CD4-positive, alpha-beta T cell treated with Interleukin-4 for 1 hour (primary cell): Measurements from ENCODE around the gene GOLGA6L1.
"Not testable (repeated sequence)": the region's sequence is repeated elsewhere in the genome, so short reads cannot be mapped to it uniquely, and the experiment has no call there.

ENCODE experiments used
- DNase-seq, 2 donors: peaks; one replicate each; pipeline ENCODE4 v3.0.0-alpha.2; 2020 to 2022

GOLGA6L1 gene, protein sequence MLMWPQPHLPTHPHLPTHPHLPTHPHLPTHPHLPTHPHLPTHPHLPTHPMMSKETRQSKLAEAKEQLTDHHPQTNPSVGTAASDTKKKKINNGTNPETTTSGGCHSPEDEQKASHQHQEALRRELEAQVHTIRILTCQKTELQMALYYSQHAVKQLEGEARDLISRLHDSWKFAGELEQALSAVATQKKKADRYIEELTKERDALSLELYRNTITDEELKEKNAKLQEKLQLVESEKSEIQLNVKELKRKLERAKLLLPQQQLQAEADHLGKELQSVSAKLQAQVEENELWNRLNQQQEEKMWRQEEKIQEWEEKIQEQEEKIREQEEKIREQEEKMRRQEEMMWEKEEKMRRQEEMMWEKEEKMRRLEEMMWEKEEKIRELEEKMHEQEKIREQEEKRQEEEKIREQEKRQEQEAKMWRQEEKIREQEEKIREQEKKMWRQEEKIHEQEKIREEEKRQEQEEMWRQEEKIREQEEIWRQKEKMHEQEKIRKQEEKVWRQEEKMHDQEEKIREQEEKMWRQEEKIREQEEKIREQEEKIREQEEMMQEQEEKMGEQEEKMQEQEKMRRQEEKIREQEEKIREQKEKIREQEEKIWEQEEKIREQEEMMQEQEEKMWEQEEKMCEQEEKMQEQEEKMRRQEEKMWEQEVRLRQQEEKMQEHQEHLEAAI

GRCh38 chr15:23136722-23137121 lies at the start of gene GOLGA6L1:
Gene GOLGA6L1 (minus strand): TSS chr15:23136822. CDS start chr15:23136731, 91 bp downstream.
- DNase-seq: not testable (repeated sequence)

DNA sequence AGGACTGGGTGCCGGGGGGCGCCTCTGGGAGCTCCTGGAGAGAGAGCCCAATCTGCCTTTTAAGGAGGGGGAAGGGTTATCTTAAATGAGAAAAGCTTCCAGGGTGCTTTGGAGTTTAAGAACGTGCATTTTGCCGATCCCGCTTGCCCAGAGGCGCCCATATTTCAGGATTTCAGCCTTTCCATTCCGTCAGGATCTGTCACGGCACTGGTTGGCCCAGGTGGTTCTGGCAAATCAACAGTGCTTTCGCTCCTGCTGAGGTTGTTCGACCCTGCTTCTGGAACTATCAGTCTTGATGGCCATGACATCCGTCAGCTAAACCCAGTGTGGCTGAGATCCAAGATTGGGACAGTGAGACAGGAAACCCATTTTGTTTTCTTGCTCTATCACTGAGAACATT lies 44.6 kb upstream of the GOLGA6L1 start:
- not testable (repeated sequence) for DNase-seq

GRCh38 chr15:23180547-23180927 lies 43.9 kb upstream of the GOLGA6L1 start:
- not testable (repeated sequence) for DNase-seq

GRCh38 chr15:23179768-23180546 lies 43.3 kb upstream of the GOLGA6L1 start:
- not testable (repeated sequence) for DNase-seq

DNA sequence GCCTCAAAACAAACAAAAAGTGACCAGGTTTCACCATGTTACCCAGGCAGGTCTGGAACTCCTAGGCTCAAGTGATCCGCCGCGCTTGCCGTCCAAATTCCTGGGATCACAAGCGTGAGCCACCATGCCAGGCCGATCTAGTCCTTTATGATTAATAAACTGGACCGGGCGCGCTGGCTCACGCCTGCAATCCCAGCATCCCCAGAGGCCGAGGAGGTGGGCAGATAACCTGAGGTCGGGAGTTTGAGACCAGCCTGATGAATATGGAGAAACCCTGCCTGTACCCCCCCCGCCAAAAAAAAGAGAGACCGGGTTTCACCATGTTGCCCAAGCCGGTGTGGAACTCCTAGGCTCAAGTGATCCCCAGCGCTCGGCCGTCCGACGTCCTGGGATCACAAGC lies 40.1 kb upstream of the GOLGA6L1 start:
- peak in 1 of 2 donors; percentile 10 for DNase-seq

DNA sequence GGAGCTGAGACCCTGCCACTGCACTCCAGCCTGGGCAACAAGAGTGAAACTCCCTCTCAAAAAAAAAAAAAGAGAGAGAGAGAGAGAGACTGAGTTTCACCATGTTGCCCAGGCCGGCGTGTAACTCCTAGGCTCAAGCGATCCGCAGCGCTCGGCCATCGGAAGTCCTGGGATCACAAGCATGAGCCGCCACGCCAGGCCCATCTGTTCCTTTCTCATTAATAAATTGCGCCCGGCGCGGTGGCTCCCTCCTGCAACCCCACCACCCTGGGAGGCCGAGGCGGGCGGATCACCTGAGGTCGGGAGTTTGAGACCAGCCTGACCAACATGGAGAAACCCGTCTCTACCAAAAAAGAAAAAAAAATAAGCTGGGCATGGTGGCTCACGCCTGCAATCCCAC lies 39.0 kb upstream of the GOLGA6L1 start:
- not testable (repeated sequence) for DNase-seq

GRCh38 chr15:23174609-23175140 lies 38.1 kb upstream of the GOLGA6L1 start:
- not testable (repeated sequence) for DNase-seq

GRCh38 chr15:23132787-23133186 lies 3.8 kb downstream of the GOLGA6L1 start:
- not testable (repeated sequence) for DNase-seq

DNA sequence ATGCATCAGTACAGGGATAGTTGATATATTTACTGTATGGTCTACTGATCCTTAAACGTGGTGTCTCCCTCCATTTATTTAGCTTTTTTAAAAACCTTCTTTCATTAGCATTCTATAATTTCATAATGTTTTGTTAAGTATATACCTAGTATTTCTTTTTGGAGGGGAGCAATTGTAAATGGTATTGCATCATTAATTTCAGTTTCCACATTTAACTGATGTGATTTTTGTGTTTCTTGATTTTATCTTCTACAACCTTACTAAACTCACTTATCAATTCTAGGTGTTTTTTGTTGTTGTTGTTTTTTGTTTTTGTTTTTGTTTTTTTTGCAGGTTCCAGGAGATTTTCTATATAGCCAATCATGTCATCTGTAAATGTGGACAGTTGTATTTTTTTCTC lies 18.4 kb downstream of the GOLGA6L1 start:
- DNase-seq: no peak

GRCh38 chr15:23095796-23096195 lies 40.8 kb downstream of the GOLGA6L1 start:
- no peak for DNase-seq

DNA sequence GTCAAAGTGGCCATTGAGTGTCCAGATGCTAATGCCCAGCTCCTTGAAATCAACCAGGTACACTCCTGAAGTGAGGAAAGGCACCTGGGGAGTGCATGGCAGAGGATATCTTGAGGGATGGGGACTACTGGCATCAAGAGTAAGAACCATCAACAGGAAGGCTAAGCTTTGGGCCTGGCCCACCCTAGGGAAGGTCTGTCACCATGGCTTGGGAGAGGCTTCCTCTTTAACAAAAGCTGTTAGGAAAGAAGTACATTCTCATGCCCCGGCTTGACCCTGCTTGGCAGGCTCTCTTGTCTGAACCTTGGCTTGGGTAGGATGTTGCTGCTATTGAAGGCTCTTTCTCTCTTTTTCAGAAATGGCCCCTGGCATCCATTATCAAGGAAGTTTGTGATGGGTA lies 53.5 kb downstream of the GOLGA6L1 start:
- DNase-seq: no peak

- not testable (repeated sequence) for DNase-seq
These were observed 54.5 kb downstream of the GOLGA6L1 start for GRCh38 chr15:23081996-23082737.

- no peak for DNase-seq
These were observed 55.4 kb downstream of the GOLGA6L1 start for GRCh38 chr15:23081271-23081670.

DNA sequence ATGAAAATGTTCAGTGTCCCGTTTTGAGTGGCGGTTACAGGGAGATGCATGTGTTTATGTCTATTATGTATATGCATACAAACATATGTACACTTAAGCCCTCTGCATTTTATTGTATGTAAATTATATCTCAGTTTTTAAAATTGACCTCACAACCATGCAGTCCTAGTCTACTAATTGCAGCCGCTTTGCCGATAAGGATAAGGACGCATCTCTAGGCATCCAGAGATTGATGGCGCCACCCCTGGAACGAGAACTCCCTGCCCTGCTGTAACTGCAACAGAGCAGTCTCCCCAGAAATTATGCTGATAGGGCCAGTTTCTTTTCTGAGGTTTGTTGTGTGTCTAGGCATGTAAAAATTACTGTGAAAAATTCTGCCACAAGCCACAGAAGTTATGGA lies 56.9 kb downstream of the GOLGA6L1 start:
- DNase-seq: no peak
